ENCODE data around the gene DLGAP1.
A peak's percentile ranks its signal among the peaks of the same experiment; 100 is the strongest.
"Not testable (repeated sequence)": the region's sequence is repeated elsewhere in the genome, so short reads cannot be mapped to it uniquely, and the experiment has no call there.

Gene DLGAP1

DNA sequence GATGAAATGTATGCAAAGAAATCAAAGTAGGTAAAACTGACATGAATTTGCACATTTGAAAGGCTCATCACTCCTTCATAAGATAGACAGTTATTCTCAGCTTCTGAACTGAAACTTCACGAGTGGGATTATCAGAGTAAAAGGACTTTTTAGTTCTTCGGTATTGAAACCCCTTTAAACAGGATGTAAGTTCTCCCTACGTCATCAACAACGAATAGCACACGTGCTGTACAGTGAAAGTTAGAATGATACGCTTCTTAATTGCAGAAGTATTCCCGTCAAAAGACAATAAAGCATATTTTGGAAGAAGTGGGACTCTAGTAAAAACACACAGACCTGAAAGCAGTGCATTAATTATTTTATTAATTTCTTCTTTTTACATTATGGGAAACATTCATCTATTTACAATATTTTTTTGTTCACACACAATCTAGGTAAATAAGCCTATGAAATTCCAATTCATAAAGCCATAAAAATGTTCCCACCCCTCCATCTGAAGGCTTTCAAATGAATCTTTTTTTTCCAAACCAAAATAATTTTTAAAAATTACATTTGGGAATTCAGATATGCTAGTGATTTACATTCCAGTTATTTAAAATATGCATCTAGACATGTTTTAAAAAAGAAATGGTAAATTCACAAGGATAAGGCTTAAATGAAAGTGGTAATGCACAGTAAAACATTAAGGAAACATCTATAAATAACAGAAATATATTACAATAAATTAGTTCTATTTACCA is 959.2 kb downstream of the DLGAP1 start:
- no peak for DNase-seq (ENCODE audit: low spot score)

DNA sequence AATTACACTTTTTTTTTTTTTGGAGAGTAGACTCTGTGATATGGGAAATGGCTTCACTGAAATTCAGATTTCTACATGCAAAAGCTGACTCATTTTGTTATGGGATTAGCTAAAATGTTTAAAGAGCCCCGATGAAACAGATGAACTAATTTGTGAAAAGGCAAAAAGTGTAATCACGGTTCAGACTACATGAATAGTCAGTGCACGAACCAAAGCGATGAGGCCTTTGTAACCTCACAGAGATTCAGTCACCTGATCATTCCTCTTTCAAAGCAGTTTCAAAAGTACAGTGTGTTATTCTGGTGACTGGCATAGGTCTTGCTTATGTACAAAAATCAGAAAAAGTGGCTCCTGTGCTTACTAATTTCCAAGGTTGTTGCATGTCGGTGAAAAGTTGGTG is 960.5 kb downstream of the DLGAP1 start:
- no peak for DNase-seq (ENCODE audit: low spot score)

DNA sequence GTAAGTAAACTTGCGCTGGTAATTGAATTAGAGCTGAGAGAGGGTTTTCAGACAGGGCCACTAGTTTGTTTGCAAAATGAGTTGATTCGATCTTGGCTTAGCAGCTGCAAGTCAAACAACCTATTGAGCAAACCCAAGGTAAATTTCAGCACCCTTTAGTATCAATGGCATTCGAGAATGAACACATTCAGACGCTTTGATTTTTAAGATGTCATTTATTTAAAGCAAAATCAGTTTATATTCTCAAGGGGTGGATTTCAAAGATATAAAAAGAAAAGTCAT is 960.9 kb downstream of the DLGAP1 start:
- DNase-seq (ENCODE audit: low spot score) = no peak

DNA sequence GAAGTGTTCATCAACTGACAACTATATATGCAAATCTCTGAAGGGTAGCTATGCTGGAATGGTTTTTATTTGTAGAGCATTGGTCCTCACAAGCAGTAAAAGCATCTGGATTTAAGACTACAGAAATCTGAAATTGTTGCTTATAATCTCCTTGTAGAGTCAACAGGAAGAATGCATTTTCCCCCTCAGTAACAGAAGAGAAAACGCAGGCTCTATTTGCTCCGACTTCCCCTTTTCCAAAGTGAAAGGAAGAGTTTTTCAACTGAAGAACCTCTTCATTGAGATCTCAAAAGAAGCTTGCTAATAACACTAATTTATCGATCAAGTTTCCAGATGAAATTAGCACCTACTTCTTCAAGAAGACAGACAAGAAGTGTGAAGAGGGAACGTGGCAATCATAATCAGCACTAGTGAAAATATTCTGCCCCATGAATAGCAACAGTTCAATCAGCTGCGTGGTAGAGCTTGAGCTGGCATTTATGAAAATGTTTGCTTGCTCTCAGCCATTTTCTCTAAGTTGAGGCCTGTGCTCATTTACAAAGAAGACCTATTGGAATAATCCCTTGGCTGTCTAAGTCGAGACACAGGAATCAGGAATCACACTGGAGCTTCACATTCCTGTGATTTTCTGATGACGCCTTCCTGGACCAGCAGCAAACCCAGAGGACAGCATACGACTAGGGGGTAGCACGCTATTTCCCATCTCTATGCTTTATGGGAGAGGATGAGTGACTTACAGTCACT is 961.4 kb downstream of the DLGAP1 start:
- peak; percentile 34 for DNase-seq (ENCODE audit: low spot score)

DNA sequence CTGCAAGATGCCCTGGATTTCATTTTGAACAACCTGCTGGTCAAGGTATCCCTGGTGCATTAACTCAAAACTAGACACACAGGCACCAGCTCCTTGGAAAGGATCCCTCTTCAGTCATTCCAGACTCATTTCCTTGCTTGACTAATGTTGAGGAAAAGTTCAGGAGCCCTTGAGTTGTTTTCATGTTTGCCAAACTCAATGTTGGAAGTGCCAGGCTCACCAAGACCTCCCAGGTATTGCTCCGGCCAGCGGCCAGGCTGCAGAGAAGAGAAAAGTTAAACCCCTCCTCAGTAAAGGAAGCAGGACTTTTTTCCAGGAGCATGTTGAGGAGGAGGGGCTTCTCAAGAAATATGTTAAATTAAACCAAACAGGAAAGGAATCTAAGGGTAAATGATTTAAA is 962.4 kb downstream of the DLGAP1 start:
- DNase-seq (ENCODE audit: low spot score) = no peak

DNA sequence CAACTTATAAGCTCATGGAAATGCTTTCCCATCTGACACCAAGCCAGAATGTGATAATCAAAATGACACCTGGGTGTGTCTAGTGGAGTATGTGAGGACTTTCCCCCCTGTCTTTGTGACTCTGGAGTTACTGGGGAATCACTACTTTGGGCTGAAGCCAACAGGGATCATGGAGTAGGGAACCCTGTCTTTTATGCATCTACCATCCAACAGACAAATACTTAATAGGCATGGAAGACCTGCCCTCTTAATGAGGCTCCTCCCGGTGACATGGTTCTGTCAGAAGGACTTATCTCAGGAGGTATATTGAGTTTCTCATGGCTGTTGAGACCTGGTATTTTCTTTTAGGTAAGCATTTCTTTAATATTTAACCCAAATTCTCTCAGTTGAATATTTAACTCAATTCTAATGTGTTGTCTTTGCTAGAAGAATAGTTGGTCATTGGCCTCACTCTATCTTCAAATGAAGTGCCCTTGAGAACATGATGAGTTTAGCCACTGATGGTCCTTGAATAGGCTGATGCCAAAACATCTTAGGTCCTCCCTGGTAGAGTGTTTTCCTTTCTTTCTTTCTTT is 963.0 kb downstream of the DLGAP1 start:
- no peak for DNase-seq (ENCODE audit: low spot score)

DNA sequence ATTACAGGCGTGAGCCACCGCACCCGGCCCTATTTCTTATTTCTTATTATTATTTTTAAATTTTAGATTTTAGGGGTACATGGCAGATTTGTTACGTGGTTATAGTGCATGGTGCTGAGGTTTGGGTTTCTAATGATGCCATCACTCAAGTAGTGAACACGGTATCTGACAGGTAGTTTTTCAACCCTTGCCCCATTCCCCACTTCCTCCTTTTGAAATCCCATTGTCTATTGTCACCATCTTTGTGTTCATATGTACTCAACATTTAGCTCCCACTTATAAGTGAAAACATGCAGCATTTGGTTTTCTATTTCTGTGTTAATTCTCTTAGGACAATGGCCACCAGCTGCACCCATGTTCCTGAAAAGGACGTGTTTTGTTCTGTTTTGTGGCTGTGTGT is 965.6 kb downstream of the DLGAP1 start:
- DNase-seq (ENCODE audit: low spot score) = no peak

DNA sequence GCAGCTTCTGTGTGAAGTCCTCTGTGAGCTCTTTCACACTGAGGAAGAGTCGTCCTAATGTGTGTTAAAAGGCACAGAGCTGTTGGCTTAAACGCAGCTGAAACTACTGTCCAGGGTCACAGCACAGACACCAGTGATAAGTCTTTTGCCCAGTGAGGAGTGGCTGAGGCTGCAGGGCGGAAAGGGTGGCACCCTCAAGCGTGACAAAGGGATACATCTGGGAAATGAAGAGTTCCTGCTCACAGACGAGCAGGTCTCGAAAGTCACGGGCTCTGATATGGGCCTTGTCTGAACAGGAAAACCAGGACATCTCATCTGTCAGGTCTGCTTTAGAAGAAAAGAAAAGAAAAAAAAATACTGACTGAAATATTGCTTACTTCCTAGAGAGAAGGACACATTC is 968.6 kb downstream of the DLGAP1 start:
- DNase-seq (ENCODE audit: low spot score) = no peak

DNA sequence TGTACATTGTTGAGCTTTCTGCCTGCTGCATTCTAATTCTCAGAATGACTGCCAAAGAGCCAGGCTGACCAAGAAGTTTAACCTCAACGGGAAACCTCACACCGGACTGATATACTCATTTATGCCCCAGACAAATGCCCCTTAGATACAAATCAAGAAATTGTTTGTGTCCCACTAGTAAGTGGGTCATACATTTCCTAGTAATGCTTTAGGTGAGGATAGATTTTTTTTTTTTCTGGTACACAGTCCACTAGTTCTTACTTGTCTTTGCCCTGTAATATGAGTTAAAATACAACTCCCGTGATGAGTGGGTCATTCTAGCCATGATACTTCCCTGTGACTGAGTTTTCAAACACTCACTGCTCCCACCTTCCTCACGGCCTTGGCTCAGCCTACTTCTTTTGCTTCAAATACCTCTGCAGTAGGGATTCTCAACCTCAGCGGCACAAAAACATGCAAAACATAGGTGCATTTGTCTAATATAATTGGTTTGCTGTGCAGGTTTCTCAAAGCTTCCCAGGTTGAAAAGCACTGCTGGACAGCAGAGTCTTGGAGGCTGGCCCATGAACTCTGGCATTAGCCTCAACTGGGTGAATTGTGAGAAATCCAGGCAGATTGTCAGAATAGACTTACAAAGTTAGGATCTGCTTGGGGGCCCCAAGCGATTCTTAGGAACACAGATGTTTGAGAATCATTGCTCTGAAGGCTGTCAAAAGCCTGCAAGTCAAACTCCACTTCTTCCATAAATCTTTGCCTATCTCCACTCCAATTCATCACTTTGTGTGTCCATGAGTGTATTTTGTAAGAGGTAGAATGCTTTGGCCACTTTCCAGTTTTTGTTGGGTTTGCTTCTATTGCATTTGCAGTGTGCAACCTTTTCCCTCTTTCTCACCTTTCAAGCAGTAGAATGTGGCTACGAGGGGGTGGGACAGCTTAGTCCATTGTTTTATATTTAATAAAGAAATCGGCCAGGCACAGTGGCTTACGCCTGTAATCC is 969.7 kb downstream of the DLGAP1 start:
- no peak for DNase-seq (ENCODE audit: low spot score)

DNA sequence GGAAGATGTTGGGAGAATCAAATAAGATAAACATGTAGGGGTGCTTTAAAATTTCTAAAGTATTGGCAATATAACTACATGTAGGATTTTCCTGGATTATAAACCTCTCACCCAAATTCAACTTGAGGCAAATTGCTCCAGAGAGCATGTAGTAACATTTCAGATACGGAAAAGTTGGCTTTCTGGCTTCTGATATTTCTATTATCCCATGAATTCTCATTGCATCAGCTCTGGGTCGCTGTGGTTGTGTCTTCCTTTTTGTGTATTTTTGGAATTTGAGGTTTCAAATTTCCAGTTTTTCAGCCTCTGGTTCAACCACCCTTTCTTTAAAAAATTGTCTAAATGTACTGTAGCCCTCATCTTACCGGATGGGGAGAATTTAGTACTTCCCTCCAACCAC is 972.8 kb downstream of the DLGAP1 start:
- DNase-seq (ENCODE audit: low spot score) = no peak

DNA sequence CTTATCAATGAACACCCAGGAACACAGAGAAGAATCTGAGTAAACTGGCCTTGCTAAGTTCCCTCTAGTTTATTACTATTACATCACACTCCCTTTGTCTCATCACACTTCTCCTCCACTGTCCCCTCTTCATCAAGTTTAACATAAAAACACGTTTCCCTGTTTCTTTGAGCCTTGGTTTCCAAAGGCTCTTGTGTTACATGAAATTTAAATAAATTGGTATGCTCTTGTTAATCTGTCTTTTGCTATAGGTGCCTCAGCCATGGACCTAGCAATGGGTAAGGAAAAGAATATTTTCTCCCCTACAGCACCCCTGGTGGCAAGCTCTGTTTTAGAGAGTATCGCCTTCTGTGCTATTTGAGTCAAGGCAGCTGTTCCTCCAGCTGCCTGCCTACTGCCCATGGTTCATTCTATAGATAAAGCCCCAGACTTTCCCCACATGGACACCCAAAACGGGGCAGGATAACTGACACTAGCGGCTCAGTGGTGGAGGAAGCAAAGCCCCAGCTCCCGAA is 973.4 kb downstream of the DLGAP1 start:
- peak; percentile 51 for DNase-seq (ENCODE audit: low spot score)

DNA sequence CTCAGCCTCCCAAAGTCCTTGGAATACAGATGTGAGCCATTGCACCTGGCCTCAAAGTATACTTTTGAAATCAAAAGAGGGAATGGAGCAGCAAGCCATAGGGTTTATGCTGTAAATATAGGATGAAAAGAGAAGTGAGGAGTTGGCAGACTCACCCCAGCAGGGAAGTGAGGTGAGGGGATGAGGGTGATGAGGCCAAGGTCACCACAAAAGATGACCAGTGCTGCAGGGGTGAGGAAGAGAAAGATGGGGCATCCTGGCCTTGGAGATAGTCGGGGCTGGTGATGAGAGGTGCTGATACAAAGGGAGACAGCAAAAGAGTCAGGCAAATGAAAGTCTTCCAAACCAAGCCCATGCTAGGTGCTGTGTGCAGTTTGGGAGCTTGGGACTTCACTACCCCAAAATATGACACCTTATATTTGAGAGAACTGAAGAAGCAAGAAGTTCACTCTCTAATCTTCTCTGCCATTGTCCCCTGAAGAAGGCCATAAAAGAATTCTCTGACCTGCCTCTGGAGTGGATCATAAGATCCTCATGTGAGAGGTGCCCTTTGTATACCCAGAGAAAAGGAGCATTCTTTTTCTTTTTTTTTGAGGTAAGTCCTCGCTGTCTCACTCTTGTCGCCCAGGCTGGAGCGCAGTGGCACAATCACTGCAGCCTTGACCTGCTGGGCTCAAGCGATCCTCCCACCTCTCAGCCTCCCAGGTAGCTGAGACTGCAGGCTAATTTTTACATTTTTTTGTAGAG is 974.1 kb downstream of the DLGAP1 start:
- DNase-seq (ENCODE audit: low spot score) = no peak

DNA sequence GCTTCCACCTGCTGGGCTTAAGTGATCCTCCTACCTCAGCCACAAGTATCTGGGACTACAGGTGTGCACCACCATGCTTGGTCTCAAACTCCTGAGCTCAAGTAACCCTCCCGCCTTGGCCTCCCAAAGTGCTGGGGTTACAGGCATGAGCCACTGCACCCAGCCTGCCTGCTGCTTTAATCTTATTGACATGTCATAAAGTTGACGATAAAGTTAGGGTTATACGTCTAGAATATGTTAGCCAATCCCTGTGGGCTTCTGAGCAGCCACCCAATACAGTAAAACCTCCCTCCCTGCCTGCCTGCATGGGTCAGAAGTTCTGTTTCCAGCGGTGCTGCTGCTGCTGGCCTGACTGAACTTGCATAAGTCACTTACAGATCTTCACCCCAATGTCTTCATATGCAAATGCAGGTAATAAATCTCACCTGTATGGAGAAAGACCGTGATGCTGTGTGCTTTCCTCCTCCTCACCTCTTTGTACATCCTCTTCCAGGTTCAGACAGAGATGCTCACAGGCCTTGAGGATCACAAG is 975.1 kb downstream of the DLGAP1 start:
- no peak for DNase-seq (ENCODE audit: low spot score)

DNA sequence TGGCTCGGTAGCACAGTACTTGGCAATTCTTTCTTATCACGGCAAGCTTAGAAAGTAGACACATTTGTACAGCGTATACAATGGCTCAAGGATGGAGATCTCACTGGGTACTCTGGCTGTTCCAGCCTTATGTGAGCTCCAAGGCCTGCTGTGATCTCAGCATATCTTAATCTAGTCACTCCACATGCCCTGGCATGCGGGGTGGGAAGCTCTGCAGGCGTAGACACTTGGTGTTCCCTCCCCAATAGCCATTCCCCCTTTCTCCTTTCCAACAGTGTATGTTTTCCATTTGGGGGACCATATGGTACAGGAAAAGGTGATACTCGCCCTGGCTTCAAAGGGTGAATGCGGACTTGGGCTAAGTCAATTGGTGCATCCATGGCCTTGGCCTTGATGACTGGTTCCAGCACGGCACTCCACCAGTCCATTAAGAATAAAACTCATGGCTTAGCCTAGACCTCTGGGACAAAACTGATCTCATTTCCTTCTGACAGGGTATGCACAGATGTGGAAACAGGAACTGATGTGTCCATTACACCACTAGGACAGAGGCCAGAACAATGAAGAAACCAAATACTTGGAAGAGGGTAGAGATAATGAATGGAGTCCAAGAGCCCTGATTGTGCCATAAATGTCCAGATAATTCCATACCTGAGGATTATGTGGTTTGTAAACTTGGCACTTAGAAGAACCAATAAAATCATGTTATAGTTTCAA is 976.7 kb downstream of the DLGAP1 start:
- DNase-seq (ENCODE audit: low spot score) = no peak

DNA sequence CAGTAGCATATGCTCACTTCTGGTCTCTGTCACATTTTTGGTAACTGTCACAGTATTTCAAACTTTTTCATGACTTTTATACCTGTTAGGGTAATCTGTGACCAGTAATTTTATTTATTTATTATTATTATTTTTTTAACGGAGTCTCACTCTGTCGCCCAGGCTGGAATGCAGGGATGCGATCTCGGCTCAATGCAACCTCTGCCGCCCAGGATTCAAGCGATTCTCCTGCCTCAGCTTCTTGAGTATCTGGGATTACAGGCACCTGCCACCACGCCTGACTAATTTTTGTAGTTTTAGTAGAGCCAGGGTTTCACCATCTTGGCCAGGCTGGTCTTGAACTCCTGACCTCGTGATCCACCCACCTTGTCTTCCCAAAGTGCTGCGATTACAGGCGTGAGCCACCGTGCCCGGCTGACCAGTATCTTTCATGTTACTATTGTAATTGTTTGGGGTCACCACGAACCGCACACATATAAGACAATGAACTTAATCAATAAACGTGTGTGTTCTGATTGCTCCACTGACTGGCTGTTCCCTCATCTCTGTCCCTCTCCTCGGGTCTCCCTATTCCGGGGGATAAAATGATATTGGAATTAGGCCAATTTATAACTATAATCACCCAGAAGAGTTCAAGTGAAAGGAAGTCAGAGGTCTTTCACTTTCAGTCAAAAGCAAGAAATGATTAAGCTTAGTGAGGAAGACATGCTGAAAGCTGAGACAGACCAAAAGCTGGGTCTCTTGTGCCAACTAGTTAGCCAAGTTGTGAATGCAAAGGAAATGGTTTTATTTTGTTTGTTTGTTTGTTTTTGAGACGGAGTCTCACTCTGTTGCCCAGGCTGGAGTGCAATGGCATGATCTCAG is 982.2 kb downstream of the DLGAP1 start:
- no peak for DNase-seq (ENCODE audit: low spot score)

DNA sequence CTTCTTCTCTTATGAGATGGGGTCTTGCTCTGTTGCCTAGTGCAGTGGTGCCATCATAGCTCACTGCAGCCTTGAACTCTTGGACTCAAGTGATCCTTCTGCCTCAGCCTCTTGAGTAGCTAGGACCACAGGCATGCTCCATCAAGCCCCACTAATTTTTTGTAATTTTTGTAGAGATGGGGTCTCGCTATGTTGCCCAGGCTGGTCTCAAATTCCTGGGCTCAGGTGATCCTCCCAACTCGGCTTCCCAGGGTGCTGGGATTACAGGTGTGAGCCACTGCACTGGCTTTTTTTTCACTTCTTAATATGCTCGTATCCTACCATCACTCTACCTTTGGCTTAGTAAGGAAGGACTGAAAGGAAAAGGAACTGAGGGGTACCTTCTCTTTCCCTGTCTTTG is 983.0 kb downstream of the DLGAP1 start:
- not testable (repeated sequence) for DNase-seq (ENCODE audit: low spot score)

DNA sequence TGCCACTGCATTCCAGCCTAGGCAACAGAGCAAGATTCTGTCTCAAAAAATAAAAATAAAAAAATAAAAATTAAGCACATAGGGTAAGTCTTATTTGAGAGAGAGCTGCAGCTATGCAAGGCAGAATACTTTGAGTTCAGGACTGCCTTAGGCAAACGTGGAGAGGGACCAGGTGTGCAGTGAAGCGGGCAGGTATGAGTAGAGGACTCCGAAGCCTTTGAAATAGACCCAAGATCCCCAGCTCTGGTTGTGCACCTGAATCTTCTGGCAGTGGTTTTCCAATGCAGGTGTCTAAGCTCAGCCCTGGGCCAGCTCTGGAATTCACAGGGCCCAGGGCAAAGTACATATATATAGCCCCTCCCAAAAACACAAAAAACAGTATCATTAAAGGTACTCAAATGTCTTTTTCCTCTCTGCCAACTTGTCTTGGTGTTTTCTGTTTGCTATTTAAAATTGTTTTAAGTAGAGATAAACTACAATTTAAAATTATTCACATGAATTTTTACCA is 983.9 kb downstream of the DLGAP1 start:
- DNase-seq (ENCODE audit: low spot score) = no peak

DNA sequence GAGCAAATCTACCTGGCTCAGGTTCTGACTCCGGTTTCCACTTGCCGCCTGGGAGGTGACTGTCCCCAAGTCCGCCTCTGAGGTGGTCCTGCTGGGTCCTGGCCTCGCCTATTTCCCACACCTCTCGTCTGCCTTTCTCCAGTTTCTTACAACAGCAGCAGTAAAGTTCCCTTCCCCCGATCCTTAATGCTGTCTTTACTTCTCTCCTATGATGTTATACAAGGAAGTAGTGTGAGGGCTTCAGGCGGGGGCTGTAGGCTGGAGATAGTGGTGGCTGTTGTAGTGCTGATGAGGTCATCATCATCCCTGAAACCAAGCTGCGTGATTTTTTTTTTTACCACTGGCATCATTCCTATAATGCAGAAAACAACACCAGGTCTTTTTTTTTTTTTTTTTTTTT is 986.3 kb downstream of the DLGAP1 start:
- DNase-seq (ENCODE audit: low spot score) = no peak

DNA sequence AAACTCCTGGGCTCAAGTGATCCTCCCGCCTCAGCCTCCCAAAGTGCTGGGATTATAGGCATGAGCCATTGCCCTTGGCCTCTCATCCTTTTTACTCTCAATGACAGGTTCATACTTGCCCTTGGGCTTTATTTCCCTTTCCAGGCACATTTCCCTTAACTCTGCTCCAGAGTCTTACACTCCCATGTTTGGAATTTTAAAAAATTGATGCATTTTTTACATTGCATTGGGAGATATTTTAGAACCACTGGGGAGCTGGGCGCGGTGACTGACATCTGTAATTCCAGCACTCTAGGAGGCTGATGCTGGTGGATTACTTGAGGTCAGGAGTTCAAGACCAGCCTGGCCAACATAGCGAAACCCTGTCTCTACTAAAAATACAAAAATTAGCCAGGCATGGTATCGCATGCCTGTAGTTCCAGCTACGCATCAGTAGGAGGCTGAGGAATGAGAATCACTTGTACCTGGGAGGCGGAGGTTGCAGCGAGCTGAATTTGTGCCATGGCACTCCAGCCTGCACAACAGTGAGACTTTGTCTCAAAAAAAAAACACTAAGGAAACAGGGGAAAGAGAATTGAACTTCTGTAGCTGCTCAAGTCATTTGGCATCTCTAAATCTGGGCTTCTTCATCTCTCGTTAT is 986.9 kb downstream of the DLGAP1 start:
- no peak for DNase-seq (ENCODE audit: low spot score)

Data from germinal center (tissue), 1 donor.